Activated CD4-positive, CD25-positive, alpha-beta regulatory T cell treated with anti-CD3 and anti-CD28 coated beads, Interleukin-2, amount 50 U/mL, for 16 hours (primary cell): ENCODE measurements around the gene AMOTL1.
"Not testable (repeated sequence)": the region's sequence is repeated elsewhere in the genome, so short reads cannot be mapped to it uniquely, and the experiment has no call there.

ENCODE experiments used
- DNase-seq: peaks from one replicate; pipeline ENCODE4 v3.0.0-alpha.2; 2020; ENCODE audit warnings: low read depth, low spot score

The AMOTL1 gene

DNA sequence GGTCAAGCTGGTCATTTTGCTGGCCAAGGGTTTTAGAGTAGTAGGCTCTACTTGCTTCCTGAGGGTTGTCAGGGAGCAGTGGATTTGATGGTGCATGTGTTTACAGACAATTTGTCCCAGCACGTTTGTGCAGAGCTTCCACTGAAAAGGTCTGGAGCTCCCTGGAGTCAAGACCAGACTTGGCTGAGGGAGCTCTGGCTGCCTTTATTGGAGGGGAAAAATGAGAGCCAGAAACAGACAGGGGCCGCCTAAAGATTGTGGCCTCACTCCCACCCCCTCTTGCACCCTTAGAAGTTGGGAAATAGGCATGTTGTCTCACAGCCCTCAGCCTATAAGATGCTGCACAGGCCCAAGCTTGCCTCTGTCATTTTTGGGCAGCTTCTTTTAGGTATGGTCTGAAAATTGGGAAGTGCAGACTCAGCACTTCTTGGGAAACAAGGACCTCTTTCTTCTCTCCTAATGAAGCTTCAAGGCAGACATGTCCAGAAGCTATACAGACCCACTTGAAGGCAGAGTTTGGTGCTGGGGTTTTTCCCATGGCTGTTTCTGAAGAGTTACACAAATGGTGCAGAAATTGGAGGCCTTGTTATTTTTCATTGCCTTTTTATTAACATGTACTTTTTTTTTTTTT, 55.1 kb downstream of the AMOTL1 start:
- no peak for DNase-seq

DNA sequence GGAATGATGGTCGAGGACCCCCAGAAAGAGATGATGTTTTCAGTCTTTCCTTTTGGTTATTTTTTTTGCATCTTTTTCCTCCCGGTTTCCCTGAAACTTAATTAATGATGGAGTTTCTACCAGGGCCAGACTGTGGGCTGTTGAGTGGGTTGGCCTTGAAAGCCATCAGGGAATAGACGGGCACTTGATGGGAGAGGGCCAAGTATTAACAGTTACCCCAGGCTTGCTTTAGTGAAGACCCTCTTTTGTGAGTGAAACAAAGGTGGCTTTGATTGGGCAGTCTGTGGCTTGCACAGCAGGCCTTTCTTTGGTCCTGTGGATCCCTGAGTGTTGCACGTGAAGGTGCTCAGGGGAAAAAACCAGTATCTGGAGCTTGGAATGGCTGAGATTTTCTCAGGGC, 56.9 kb downstream of the AMOTL1 start:
- DNase-seq = no peak

DNA sequence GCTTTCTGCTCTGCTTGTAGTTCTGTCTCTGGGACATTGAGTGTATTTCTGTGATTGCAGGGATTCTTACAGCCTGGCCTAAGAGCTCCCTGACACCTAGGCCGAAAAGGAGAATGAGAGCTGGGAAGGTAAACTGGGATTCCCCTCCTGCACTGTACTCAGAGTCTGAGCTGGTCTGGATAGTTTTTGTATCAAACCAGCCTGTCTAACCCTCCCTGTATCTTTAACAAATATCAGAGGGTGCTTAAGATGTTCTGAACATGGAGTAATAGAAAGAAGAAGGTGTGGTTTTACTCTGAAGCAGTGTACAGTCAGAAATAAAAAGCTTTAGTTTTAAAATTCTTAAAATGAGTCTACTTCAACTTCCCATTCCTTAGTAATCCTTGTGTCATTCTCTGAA, 57.3 kb downstream of the AMOTL1 start:
- DNase-seq = no peak

- no peak for DNase-seq
Measured at GRCh38 chr11:94826415-94826814, 58.3 kb downstream of the AMOTL1 start.

DNA sequence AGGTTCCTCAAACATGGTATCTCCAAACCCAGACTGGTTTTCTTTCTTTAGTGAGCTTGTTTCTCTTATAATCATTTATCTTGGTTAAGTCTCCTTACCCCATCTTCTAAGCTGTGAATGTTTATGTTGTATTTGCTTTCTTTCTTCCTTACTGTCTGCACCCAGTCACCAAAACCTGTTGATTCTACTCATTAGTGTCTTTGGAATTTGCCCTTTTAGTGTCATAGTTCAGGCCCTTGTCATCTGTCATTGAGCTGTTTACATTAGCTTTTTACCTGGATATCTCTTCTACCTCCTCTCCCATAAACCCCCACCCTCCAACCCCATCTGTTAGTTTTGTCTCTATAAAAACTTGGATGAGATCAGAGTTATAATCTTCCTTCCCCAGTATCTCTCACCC, 59.9 kb downstream of the AMOTL1 start:
- DNase-seq = no peak

- no peak for DNase-seq
Measured at GRCh38 chr11:94830722-94831510, 62.8 kb downstream of the AMOTL1 start.

DNA sequence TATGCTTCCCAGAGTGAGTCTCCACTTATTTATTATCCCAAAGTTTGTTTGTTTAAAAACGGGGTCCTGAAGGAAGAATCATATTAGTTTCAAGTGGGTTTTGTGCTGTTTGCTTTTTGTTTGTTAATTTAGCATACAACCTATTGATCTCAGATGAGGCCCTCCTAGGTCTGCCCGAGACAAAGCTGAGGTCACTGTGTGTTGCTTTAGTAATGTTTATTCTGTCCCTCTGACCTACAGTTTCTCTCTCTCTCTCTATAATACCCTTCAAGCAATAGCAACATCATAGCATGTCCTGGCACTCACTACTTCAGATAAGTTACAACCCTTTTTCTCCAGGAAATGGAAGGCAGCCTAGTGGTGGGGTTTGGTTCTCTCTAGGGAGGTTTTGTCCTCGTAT, 63.4 kb downstream of the AMOTL1 start:
- no peak for DNase-seq

DNA sequence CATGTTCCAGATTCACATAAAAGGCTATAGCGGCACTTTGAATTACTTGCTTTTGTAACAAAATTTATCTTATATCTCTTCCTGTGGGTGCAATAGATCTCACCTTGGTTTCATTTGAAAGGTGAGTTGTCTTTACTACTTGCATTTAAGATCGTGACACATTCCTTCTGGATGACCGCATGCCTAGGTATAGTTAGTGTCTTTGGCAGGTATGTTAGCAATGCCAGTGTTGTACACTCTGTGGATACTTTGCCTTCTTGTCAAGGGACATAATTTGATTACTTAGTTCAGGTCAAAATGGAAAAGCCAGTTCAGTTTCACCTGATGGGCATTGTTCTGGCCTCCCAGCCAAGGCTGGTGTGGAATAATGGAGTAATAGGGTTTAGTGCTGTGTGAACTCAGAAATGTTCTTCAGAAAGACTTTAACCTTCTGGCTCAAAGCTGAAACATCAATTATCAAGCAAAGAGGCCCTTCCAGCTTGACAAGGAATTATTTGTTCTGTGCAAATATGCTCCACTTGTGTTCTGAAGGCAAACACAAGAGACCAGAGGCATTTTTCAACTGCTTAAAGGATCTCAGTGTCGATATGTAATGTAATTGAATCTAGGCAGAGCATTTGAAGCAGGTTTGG, 64.6 kb downstream of the AMOTL1 start:
- no peak for DNase-seq

- no peak for DNase-seq
Measured at GRCh38 chr11:94834911-94835593, 66.9 kb downstream of the AMOTL1 start.

- no peak for DNase-seq
Measured at GRCh38 chr11:94835594-94835927, 67.4 kb downstream of the AMOTL1 start.

GRCh38 chr11:94837317-94837716, 69.2 kb downstream of the AMOTL1 start:
- no peak for DNase-seq

DNA sequence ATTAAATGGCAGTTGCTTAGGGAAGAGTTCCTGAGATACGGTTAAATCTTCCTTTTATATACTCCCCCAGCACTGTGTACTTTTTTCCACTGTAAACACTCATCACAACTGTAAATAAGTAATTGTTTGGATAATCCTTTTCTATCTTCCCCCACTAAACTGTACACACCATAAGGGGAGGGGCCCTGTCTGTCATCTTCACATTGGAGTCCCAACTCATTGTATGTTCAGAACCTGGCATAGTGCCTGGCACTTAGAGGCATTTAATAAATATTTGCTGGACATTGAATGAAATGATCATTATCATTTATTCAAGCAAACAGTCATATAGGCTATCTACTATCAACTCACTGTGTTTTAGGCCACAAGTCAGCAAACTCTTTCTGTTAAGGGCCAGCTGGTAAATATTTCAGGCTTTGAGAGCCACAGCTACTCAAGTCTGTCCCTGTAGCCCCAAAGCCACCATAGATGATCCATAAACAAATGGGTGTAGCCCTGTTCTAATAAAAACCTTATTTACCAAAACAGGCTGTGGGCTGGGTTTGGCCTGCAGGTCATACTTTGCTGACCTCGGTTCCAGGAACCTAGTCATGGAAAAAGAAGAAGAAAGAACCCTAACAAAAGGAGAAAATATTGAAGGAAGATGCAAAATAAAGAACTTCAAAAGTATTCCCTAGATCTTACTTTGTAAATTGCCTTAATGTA, 70.0 kb downstream of the AMOTL1 start:
- DNase-seq = no peak

- DNase-seq = no peak
Measured at GRCh38 chr11:94840209-94840608, 72.1 kb downstream of the AMOTL1 start.

- DNase-seq = no peak
Measured at GRCh38 chr11:94844031-94844430, 75.9 kb downstream of the AMOTL1 start.

DNA sequence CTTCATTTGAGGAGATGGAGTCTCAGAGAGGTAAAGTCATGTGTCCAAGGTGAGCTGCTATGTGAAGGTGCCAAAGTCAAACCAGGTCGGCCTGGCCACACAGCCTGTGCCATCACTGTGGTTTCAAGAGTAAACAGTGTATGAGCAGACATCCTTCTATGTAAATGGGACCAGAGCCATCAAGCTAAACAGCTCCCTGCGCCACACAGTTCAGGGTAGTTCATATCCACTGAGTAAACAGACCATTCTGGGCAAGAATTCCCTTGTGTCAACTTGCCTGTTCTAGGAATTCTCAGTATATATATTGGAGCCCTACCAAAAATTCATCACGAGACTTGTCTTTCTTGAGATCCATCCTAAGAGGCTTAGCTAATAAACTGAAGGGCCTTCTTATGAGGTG, 77.5 kb downstream of the AMOTL1 start:
- no peak for DNase-seq

DNA sequence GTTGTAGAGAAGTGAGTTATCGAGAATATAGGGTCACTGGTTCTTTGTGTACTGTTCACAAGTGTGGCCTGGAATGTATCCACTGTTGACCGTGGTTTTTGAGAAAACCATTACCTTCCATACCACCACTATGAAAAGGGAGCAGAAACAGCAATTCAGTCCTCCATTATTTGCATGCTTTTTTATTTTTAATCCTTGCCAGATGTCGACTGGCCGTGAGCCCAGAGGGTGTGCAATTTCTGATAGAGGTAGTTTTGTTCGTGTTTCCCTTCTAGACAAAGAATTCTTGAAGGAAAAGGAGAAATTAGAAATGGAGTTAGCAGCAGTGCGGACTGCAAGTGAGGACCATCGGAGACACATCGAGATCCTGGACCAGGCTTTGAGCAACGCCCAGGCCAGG, 81.7 kb downstream of the AMOTL1 start:
- DNase-seq = no peak

GRCh38 chr11:94851864-94852636, 83.9 kb downstream of the AMOTL1 start:
- DNase-seq = no peak

- not testable (repeated sequence) for DNase-seq
Measured at GRCh38 chr11:94853288-94853687, 85.1 kb downstream of the AMOTL1 start.

GRCh38 chr11:94853836-94854235, 85.7 kb downstream of the AMOTL1 start:
- no peak for DNase-seq

DNA sequence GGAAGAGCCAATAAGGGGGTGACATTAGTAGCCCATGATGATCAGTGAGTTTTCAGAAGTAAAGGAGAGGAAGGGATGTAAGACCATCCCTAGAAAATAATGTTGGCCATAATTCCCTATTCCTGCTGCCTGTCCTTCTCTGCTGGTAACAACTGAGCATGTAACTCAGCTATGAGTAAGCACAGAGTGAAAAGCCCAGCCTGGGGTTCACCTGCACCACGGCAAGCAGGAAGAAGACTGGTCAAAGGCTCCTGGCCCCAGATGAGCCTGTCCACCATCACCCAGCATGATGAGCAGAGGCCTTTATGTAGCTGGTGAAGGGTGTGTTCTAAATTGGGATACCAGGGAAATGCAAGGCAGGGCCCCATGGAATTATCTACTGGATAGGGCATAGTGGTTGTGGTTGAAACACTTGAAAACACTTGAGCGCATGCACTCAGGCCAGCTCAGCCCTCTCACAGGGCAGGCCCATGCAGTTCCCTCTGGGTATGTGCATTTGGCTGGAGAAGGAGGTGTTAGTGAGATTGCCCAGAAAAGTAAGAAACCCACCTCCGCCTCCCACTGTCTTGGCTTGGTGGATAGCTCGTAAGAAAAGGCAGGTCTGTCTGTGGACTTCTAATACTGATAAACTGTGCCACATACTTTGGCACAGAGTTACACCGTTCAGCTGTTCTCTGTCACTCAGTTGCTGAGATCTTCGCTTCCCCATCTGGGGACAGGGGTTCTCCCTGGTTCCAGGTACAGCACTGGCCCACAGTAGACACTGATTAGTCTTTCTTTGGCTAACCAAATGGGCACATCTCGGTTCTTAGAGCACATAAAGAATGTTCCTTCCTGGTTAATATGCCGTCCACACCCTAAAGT, 86.8 kb downstream of the AMOTL1 start:
- no peak for DNase-seq
